ENCODE data around the gene CACNA2D1.
"Not testable (repeated sequence)": the region's sequence is repeated elsewhere in the genome, so short reads cannot be mapped to it uniquely, and the experiment has no call there.

CACNA2D1 gene

DNA sequence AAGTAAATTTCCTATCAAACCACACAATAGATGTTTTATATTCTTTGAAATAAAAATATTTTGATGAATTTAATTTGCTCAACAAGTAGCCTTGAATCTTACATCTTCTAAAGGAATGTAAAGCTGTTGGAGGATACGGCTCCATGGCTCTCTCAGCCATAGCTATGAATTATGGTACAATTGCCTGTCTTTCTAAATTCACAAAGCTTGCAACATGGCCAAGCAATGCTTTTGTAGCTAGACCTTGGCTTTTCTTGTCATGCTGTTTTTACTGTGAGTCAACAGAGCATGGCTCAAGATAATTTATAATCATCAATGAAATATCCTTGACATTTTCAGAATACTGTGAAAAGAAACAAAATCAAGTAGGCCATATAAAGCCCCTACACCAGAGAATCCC, 286.7 kb downstream of the CACNA2D1 start:
- no peak for DNase-seq

DNA sequence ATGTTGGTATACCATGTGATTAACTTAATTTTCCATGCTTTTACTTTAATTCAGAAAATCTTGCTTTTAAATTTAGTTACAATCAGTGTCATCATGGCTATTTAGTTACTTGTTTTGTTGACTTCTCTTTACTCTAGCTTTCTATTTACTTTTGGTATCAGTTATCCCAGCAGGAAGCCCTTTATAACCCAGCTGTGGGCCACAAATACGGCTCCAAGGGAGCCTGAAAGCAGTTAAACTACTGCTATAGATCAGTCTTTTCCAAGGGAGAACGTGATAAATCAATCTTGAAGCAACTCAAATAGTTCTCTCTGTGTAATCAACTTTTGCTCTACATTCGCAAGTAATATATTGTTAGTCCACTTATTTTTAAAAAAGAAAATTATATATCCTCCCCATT, 287.4 kb downstream of the CACNA2D1 start:
- no peak for DNase-seq

DNA sequence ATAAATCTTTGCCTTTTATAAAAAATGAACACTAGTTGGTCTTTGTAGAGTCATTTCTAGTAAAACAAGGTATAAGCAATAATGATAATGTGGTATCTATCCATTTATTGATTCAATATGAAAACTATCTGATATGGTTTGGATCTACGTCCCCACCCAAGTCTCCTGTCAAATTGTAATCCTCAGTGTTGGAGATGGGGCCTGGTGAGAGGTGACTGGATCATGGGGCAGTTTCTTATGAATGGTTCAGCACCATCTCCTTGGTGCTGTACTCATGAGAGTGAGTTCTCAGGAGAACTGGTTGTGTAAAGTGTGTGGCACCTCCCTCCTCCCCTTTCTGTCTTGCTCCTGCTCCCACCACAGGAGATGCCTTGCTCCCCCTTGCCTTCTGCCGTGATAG, 288.8 kb downstream of the CACNA2D1 start:
- no peak for DNase-seq

DNA sequence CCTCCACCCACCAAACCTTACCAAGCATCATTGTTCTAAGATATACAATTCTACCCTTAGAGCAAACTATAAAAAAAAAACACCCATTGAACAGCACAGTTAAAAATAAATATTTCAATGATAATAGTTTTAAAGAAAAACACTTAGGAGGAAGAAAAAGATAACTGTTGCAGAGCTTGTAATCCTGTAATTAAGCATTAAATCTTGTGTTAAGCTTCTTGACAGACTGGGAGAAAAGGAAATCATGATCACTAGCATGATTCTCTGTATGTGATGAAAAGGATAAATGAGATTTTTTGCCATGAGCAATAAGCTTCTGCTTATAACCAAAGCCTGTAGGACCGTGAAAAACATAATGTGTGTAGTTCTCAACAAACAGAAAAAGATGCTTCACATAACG, 289.8 kb downstream of the CACNA2D1 start:
- no peak for DNase-seq

DNA sequence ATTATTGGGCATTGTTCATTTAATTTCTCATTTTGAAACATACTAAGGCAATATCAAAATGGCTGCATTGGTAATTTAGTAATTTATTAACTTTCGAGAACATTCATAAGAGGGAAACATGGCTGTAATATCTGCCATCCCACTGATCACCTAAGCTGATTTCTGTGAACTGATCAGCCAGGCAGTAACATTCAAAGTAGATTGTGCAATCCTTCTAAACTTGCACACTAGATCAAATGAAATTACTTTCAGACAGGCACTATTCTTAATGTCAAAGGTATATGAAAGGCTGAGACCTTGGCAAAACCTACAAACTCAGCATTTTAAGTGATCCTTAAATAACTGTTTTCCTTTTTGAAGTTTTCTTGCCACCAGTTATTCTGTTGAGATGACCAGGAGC, 290.7 kb downstream of the CACNA2D1 start:
- no peak for DNase-seq

DNA sequence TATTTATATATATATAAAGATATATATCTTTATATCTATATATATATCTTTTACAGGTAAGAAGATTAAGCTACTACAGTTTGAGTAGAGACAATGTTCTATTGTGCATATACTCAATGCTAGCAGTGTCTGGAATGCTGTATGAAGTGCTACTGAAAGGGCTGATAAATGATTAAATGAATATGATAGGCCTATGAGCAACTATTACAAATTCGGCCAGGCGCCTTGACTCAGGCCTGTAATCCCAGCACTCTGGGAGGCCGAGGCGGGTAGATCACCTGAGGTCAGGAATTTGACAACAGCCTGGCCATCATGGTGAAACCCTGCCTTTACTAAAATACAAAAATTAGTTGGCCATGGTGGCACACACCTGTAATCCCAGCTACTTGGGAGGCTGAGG, 297.1 kb downstream of the CACNA2D1 start:
- DNase-seq = no peak

DNA sequence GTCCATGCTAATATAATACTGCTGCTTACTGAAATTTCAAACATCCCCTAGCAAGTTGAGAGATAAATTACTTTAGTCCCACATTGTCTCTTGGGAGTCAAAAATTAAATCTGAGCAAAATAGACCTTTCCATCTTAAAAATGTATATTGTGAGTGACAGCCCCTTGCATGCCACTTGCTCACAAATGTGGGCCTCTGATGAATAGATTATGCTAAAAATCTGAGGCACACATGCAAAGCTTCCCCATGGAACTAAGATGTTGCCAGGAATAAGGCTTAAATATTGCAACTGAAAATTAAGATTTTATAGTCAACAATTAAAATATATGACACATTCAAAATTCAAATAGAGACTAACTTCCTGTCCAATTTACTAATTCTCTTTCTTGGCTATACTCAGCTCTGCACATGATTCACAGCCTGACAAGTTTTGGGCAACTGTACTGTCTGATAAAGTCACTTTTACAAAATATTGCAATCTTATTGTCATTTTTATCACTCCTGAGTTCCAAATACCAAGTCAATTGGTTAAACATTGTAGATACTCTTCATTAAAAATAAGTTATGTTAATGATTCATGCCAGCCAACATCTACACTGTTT, 301.2 kb downstream of the CACNA2D1 start:
- no peak for DNase-seq

DNA sequence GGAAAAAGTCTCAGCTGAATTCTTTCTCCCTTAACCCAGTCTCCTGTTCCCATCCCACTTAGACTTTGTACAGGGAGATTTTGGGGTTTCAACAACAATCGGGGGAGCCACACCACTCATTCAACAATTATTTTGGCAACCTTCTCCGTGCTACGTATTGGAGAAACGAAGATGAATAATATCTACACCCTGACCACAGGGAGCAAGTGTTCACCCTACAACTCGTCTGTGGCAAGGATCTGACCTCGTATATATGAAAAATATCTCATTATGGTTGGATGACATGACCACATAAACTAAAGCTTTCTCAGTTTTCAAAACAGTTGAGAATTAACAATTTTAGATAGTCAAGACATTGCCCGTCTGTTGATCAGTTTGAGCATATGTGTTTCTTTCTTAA, 302.1 kb downstream of the CACNA2D1 start:
- no peak for DNase-seq

DNA sequence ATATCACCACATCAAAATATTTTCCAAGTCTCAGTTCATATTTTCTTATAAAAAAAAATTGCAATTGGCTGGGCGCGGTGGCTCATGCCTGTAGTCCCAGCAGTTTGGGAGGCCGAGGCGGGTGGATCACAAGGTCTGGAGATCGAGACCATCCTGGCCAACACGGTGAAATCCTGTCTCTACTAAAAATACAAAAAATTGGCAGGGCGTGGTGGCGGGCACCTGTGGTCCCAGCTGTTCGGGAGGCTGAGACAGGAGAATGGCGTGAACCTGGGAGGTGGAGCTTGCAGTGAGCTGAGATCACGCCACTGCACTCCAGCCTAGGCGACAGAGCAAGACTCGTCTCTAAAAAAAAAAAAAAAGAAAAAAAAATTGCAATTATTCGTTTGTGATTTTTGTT, 303.0 kb downstream of the CACNA2D1 start:
- DNase-seq = not testable (repeated sequence)

DNA sequence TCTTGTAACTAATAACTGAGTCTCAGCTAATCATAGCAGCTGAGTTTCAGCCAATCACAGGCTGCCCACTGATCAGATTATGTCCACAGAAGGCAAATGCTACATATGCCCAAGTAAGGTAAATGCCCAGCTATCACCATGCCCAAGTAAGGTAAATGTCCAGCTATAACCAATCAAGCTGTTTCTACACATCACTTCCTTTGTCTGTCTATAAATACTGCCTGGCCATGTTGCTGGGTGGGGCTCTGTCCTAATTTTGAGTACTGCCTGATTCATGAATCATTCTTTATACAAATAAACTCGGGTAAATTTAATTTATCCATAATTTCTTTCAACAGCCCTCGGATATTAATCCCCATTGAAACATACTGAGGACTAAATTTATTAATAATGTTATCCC, 312.4 kb downstream of the CACNA2D1 start:
- no peak for DNase-seq

DNA sequence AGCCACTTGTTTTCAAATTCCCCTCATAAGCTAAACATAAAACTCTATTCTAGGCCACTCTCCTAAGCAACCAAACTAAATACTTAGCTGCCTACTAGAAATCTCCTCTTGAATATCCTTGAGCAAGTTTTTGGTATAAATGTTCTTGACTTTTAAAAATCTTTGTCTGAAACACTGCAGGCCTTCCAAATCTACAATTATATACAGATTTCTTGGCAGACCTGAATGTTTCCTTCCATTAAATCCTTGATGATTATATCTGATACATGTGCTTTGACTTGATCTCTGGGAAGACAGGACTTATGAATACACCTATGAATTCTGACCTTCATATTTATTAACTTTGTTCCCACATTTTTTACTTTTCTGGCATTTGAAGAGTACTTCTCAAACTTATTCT, 314.5 kb downstream of the CACNA2D1 start:
- no peak for DNase-seq

DNA sequence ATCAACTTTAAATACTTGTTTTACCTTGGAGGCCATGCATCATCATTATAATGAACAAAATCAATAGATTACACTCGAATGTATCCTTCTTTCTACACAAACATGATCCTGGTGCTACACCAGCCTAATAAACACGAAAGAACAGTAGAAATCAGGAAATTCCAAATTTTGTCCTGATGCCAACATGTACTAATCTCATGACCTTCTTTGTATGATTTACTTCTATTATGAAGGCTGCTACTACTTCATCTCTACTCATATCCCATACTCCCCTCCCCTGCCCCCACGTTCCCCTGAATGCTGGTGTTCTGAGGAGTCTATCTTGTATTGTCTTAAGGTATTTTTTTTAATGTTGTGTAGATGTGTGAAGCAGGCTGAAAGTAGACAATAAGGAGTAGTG, 315.0 kb downstream of the CACNA2D1 start:
- no peak for DNase-seq

DNA sequence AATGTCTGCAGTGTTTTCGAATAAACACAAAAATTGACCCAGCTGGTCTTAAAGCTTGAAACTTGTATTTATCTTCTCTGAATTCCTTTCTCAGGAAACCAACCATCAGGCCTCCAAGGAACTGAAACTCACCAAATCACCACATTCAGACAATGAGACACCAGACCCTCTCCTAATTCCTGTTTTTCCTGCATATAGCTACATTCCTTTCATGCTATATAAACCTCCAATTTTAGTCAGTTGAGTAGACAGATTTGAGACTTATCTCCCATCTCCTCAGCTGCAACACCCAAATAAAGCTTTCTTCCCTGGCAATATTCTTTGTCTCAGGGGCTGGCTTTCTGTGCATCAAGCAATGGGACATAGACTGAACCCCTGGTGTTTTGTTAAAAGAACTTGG, 317.0 kb downstream of the CACNA2D1 start:
- DNase-seq = no peak

DNA sequence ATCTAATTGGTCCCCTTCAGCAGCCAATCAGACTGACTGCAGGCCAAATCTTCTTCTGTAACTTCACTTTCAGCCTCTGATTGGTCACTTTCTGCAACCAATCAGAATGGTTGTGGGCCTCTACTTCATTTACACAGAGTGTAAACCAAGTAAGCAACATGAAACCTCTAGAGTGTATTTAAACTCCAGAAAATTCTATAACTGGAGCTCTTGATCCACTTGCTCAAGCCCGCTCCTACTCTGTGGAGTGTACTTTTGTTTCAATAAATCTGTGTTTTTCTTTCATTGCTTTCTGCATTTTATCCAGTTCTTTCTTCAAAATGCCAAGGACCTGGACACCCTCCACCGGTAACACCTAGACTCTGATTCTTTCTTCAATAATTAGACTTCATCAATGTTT, 319.1 kb downstream of the CACNA2D1 start:
- no peak for DNase-seq

DNA sequence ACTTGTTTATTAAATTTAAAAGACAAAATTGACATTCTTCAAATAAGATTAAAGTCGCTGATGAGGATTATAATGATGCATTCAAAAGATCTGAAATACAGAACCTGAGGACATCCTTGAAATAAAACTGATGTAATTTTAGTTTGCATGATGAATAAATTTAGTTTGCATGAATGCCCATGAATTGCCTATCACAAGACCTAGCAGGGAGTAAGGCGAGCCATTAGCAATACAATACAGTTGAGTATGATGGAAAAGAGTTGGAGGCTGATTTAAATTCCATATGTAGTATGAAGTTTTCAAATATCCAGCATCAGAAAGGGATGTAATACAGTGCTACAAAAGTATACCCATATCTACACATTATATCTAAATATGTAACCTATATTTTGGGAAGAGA, 321.3 kb downstream of the CACNA2D1 start:
- DNase-seq = no peak

DNA sequence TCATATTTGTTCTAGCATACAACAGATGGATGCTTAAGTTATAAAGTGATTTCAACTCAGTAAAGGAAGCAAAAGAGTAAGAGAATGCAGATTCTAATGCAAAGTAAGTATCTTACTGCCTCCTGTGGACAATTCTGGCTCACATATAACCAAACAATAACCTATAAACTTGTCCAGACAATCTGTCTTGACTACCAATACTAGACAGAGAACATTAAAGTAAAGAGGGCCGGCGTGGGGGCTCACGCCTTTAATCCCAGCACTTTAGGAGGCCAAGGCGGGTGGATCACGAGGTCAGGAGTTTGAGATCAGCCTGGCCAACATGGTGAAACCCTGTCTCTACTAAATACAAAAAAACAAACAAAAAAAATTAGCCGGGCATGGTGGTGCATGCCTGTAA, 329.3 kb downstream of the CACNA2D1 start:
- DNase-seq = no peak

DNA sequence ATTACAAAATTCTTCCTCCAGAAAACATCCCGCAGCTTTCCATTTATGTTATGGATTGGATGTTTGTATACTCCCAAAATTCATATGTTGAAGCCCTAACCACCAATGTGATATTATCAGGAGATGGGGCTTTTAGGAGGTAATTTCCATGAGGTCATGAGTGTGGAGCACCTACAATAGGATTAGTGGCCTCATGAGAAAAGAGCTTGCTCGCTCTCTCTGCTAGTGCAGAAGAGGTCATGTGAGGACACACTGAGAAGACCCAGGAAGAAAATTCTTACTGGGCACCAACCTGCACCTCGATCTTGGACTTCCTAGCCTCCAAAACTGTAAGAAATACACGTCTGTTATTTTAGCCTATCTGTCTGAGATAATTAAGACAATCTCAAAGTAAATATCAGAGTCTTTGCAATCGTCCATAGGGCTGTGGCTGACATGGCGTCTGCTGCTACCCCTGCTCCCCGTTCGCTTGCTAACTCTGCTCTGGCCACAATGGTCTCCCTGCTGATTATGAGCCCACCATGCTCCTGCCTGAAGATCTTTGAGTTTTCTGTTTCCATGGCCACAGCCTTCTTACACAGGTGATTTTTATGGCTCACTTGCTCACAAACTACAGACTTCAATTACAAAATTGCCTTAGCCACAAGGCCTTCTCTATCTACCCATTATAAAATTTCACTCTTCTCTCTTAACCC, 333.3 kb downstream of the CACNA2D1 start:
- no peak for DNase-seq

DNA sequence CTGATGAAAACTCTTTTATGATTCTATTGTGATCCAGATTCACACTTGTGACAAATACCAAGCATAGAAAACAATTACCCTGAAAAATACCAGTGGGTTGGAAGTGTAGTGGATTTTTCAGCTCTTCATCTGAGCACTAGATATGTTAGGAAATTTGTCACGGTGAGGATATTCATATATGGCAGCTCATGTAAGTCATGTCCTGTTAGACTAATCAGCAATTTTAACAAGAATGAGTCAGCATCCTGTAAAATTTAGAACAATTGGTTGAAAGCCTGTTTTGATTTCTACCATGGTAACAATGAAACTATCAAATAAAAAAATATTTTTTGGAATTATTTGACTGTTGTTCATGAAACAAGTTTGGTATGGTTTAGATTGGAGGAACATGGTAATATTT, 334.3 kb downstream of the CACNA2D1 start:
- DNase-seq = no peak

DNA sequence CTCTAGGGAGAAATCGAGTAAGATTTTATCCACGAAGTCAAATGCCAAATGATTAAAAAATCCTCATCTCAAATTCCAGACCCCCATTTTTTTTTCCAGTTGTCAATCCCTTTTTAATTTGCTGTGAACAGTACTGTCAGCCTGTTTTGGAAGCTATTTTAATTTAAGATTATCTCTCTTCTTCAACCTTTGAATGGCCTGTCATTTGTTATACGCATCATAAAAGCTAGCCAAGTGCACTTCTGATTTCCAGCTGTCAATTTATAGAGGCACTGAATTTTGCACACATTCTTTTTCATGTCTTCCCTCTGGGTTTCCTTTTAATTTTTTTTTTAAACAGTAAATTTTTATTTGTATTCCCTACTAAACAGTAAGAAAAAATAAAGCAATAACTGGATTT, 337.4 kb downstream of the CACNA2D1 start:
- DNase-seq = no peak

DNA sequence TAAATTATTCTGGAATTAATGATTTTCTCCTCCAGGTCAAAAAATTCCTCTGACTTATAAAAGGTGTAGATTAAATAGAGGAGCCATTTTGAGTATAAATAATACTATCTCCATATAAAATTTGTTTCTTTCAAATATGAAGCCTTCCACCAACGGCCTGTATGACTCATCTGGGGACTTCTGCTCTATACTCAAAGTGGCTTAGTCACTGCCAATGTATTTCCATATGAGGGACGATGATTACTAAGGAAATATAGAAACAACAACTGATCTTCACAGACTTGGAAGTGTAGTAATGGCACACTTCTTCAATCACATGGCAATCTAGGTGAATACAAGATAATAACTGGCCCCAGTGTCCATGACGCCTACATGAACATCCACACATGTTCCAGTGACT, 338.1 kb downstream of the CACNA2D1 start:
- no peak for DNase-seq

DNA sequence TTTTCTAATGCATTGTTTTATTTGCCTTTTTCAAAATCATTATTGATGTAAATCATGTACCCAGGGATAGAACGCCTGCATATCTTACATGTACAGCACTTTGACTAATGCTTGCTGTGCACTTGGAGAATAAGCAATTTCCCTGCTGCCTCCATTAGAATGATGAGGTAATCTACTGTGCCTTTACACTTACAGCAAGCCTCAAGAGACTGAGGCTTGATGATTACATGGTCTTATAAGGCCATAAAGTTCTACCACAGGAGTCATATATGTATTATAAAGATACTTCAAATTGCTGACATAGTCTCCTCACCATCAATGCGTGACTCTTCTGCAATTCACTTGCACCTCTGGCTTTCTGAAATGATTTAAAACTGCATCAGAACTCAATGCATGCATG, 345.2 kb downstream of the CACNA2D1 start:
- no peak for DNase-seq

DNA sequence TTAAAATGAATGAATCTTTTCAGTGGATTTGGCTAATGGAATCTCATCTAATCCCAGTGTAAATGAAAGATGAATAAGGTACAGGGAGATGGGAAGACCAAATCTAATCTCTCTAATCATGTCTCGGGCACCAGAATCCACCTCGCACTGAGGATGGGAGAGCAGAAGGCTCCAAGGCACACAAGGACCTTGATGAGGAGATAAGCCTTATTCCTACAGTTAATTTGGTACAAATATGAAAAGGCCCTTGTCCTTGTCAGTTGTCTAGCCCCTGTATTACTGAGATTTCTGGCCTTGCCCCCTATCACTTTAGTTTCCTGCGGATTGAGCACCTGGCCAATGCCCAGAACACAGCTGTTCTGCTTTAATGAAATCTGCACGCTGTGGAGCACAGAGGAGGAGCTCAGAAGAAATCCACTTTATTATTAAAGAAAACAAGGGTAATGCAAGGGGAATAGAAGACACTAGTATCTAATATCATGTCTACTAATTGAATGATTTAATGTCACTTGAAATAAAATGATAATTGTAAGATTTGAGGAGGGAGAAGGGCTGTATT, 352.4 kb downstream of the CACNA2D1 start:
- DNase-seq = no peak

DNA sequence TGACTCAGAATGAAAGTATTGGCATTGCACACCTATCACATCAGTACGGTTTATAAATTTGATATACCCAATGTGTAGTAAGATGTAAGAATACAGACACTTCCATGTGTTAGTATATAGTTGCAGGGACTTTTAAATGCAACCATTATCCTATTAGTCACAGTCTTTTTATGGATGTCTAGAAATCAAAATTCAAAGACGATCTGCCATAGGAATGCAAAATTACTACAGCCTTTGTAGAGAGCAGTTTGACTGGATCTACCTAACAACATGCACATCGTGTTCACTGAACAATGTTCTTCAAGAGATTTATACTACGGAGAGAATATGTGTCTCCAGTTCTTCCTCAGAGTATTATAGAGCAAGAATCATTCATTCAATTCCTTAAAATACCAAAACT, 356.5 kb downstream of the CACNA2D1 start:
- DNase-seq = no peak

DNA sequence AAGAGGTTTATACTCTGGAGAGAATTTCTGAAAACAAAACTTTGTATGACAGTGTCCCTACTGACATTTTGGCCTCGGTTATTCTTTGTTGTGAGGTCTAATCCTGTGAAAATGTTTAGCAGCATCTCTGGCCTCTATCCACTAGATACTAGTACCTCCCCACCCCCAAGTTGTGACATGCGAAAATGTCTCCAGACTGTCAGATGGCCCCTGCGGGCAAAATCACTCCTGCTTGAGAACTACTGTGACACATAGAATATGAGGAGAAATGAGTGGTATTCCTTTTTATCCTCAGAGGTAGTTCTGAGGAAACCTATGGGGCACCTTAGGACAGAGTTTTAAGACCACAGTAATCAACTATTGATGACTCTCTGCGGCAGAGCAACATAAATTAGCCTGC, 358.5 kb downstream of the CACNA2D1 start:
- no peak for DNase-seq

DNA sequence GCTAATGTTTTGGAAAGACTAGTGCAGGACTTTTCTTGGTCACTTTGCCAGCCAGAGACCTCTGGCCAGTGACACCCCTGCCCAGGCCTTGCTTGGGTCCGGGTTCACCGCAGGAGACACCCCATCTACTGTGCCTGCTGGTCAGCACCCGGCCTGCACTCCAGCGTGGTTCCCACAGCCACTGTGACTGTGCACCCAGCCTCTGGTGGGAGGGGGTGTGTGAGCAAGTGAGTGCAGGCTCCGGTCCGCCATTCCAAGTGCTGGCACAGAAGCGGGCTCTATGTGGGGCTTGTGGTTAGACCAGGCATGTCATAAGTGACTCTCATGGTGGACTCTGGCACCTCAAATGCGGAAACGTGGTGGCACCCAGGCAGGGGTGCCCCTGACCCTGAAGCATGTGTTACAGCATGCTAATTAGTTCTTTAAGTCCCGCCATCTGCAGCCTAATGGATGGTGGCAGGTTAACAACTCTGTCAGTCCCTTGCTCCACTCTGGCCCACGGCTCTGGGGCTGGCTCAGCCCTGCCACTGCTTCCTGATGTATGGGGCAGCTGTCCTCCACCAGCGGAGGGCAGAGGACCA, 361.8 kb downstream of the CACNA2D1 start:
- no peak for DNase-seq

Data from CD4-positive, alpha-beta T cell treated with Interleukin-12 subunit alpha and Interleukin-12 subunit beta, for 1 hour (primary cell).